Esophagus squamous epithelium (tissue), 5 donors: Measurements from ENCODE around the gene AP3B2. TPM values are rescaled to one million over a fixed set of nuclear protein-coding genes. Genes with fewer than 3 reads are reported as not detected.

Source experiments
- DNase-seq: peaks from one replicate; lab custom pipeline; 2025; lab: John Stamatoyannopoulos, UW
- H3K27ac ChIP-seq, 4 donors: fragments of 200-600 bp; sonication (generic); one replicate each; pipeline ENCODE4 v1.5.1; 2016 to 2019; ENCODE audit warnings: mild to moderate bottlenecking in 1 of 4
- H3K27me3 ChIP-seq, 4 donors: fragments of 200-600 bp; sonication (generic); 1 replicate in 3 of 4; 2 replicates in 1 of 4; pipeline versions ENCODE4 v1.5.1 to v1.6.0; 2017 to 2021; ENCODE audit warnings: antibody characterized with exemption in 1 of 4
- H3K36me3 ChIP-seq, 3 donors: fragments of 200-600 bp; sonication (generic); one replicate each; pipeline ENCODE4 v1.5.1; 2016 to 2019
- H3K4me1 ChIP-seq, 3 donors: fragments of 200-600 bp; sonication (generic); one replicate each; pipeline ENCODE4 v1.5.1; 2017 to 2019
- H3K4me3 ChIP-seq, 4 donors: fragments of 200-600 bp; sonication (generic); 1 replicate in 3 of 4; 2 replicates in 1 of 4; pipeline ENCODE4 v1.5.1; 2016 to 2019; ENCODE audit warnings: mild to moderate bottlenecking in 2 of 4, moderate library complexity in 1 of 4
- H3K9me3 ChIP-seq, 3 donors: fragments of 200-600 bp; sonication (generic); one replicate each; pipeline ENCODE4 v1.5.1; 2016 to 2019
- CTCF ChIP-seq, 6 experiments: fragments of 450-650 bp in 4 of 6; fragments of 200-600 bp in 2 of 6; sonication (generic) in 2 of 6; IDR thresholded peaks; one replicate each; pipeline ENCODE4 v1.5.1; 2016 to 2019; ENCODE audit warnings: antibody characterized with exemption in 6 of 6, mild to moderate bottlenecking in 4 of 6, moderate library complexity in 4 of 6
- POLR2A ChIP-seq, 4 donors: fragments of 450-650 bp; IDR thresholded peaks; one replicate each; pipeline ENCODE4 v1.6.1; 2017; ENCODE audit warnings: antibody characterized with exemption in 4 of 4, mild to moderate bottlenecking in 4 of 4, moderate library complexity in 3 of 4
- WGBS, 2 donors: methylation state at CpG; one replicate each; pipeline ENCODE4 v1.1.5; 2018; 5-methylcytosine and 5-hydroxymethylcytosine counted together
- intact Hi-C: fragments of 100-400 bp; cut with DNase I; formaldehyde crosslinking; loops from one replicate; pipeline ENCODE4 v1.15.0; 2022
- total RNA-seq, 4 donors: library from RNA; depleted of rRNA; stranded (reverse); fragments of >200 nt; gene quantifications; one replicate each; pipeline ENCODE4 v1.1.0, GENCODE V29; 2016
- donor health status: DM: yes; HTN: yes; CAD: no.

AP3B2 gene
- total RNA-seq, 4 donors from 2014 or later = 0.62 to 3.2 (median 1.7) TPM; not detected in 1

GRCh38 chr15:82698711-82699345 lies 10.8 kb downstream of the AP3B2 start:
- Histone ChIP-seq H3K27me3 (no peaks in the 10 kb centered on the region), H3K4me3 (no peak overlapping the region), H3K27ac (no peak overlapping the region), H3K9me3 (no peaks in the 10 kb centered on the region), H3K36me3 (no peaks in the 10 kb centered on the region), H3K4me1 (no peaks in the 10 kb centered on the region)
- intact Hi-C loops = no loop called here
- no peak for DNase-seq
- WGBS, 2 donors = 75 to 82% methylated on average over 7 to 8 of the region's 8 CpGs
- TF ChIP-seq CTCF (IDR thresholded peaks at IDR 0.05) (no peak), POLR2A (IDR thresholded peaks at IDR 0.05) (no peak)

GRCh38 chr15:82697735-82698407 lies 11.8 kb downstream of the AP3B2 start:
- H3K9me3 ChIP-seq = no peaks in the 10 kb centered on the region
- no peaks in the 10 kb centered on the region for H3K36me3 ChIP-seq
- 81 to 87% methylated on average over 7 to 9 of the region's 9 CpGs for WGBS, 2 donors
- H3K4me3 ChIP-seq = no peak overlapping the region
- no peak for DNase-seq
- no peaks in the 10 kb centered on the region for H3K4me1 ChIP-seq
- no peak overlapping the region for H3K27ac ChIP-seq
- intact Hi-C loops = no loop called here
- TF ChIP-seq POLR2A (IDR thresholded peaks at IDR 0.05) (no peak), CTCF (IDR thresholded peaks at IDR 0.05) (no peak)
- H3K27me3 ChIP-seq = no peaks in the 10 kb centered on the region

- no peaks in the 10 kb centered on the region for H3K36me3 ChIP-seq
- intact Hi-C loops = no loop called here
- no peak overlapping the region for H3K27ac ChIP-seq
- H3K27me3 ChIP-seq = no peaks in the 10 kb centered on the region
- TF ChIP-seq CTCF (IDR thresholded peaks at IDR 0.05) = no peak
- TF ChIP-seq POLR2A (IDR thresholded peaks at IDR 0.05) = no peak
- H3K4me1 ChIP-seq = no peaks in the 10 kb centered on the region
- no peak overlapping the region for H3K4me3 ChIP-seq
- 91 to 95% methylated on average over 20 to 22 of the region's 23 CpGs for WGBS, 2 donors
- DNase-seq = no peak
- H3K9me3 ChIP-seq = no peaks in the 10 kb centered on the region
Measured at GRCh38 chr15:82692171-82692570, 17.5 kb downstream of the AP3B2 start.

GRCh38 chr15:82689147-82689546 lies 20.5 kb downstream of the AP3B2 start:
- Histone ChIP-seq H3K27me3 (no peaks in the 10 kb centered on the region), H3K36me3 (no peaks in the 10 kb centered on the region), H3K4me3 (no peak overlapping the region), H3K9me3 (no peaks in the 10 kb centered on the region), H3K4me1 (no peaks in the 10 kb centered on the region), H3K27ac (no peak overlapping the region)
- no peak for DNase-seq
- WGBS, 2 donors = 89 to 93% methylated on average over 3 to 8 of the region's 8 CpGs
- TF ChIP-seq CTCF (IDR thresholded peaks at IDR 0.05) (no peak), POLR2A (IDR thresholded peaks at IDR 0.05) (no peak)
- intact Hi-C loops = no loop called here

- H3K27me3 ChIP-seq = no peaks in the 10 kb centered on the region
- intact Hi-C loops = no loop called here
- no peaks in the 10 kb centered on the region for H3K9me3 ChIP-seq
- no peak for TF ChIP-seq POLR2A (IDR thresholded peaks at IDR 0.05)
- no peak for TF ChIP-seq CTCF (IDR thresholded peaks at IDR 0.05)
- no peak overlapping the region for H3K27ac ChIP-seq
- H3K4me1 ChIP-seq = no peaks in the 10 kb centered on the region
- WGBS, 2 donors = 33 to 83% methylated on average over 1 to 5 of the region's 10 CpGs
- no peak overlapping the region for H3K4me3 ChIP-seq
- no peak for DNase-seq
- H3K36me3 ChIP-seq = no peaks in the 10 kb centered on the region
Measured at GRCh38 chr15:82688691-82689090, 21.0 kb downstream of the AP3B2 start.
